ENCODE data around the gene PTDSS2. TPM values are rescaled to one million over a fixed set of nuclear protein-coding genes. Genes with fewer than 3 reads are reported as not detected.

The PTDSS2 gene
- polyA plus RNA-seq, 12 donors, result 22.7 to 52.4 (median 26.0) TPM; not detected in 1

DNA sequence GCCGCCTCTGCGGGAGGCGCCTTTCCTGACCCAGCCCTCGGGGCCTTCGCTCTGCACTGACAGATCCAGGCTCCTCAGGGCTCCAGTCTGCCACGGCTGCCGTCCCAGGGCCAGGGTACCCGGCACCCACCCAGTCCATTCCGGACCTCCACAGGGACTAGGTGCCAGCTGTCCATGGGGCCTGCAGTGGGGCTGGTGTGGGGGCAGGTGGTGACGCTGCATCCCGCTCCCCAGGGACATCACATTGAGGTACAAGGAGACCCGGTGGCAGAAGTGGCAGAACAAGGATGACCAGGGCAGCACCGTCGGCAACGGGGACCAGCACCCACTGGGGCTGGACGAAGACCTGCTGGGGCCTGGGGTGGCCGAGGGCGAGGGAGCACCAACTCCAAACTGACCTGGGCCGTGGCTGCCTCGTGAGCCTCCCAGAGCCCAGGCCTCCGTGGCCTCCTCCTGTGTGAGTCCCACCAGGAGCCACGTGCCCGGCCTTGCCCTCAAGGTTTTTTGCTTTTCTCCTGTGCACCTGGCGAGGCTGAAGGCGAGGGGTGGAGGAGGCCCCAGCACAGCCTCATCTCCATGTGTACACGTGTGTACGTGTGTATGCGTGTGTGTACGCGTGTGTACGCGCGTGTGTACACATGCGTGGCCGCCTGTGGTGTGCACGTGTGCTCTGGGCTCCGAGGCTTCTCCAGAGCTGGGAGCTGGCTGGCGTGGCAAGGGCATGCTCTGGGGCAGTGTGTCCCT, 40.3 kb downstream of the PTDSS2 start:
- DNase-seq, result no peak

DNA sequence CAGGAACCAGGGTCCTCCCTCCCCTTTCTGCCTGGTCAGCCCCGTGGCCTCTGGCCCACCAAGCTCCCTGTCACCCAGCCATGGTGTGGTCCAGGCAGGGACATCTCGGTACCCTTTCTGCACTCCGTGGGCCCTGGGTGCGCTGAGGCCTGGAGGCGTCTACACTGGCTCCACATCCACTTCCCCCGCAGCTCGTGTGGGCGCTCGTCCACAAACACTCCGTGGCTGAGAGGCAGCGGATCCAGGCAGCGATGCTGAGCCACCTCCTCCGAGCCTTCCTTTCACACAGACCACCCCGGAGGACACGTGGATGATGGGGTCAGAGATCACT, 40.8 kb downstream of the PTDSS2 start:
- DNase-seq, result no peak

DNA sequence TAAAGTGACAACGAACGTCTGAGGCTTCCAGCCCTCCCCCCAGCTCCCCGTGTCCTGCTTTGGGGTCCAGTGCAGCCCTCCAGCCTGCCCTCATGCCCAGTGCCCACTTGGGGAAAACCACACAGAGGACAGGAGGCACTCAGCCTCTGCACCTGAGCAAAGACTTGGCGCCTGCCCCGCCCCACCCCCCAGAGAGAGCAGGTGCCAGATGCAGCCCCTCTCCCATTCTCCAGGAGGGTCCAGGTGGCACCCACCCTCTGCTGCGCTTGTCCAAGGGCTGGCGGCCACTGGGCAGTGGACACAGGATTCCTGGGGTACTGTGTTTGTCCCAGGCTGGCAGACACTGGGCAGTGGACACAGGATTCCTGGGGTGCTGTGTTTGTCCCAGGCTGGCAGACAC, 41.3 kb downstream of the PTDSS2 start:
- DNase-seq, result no peak

DNA sequence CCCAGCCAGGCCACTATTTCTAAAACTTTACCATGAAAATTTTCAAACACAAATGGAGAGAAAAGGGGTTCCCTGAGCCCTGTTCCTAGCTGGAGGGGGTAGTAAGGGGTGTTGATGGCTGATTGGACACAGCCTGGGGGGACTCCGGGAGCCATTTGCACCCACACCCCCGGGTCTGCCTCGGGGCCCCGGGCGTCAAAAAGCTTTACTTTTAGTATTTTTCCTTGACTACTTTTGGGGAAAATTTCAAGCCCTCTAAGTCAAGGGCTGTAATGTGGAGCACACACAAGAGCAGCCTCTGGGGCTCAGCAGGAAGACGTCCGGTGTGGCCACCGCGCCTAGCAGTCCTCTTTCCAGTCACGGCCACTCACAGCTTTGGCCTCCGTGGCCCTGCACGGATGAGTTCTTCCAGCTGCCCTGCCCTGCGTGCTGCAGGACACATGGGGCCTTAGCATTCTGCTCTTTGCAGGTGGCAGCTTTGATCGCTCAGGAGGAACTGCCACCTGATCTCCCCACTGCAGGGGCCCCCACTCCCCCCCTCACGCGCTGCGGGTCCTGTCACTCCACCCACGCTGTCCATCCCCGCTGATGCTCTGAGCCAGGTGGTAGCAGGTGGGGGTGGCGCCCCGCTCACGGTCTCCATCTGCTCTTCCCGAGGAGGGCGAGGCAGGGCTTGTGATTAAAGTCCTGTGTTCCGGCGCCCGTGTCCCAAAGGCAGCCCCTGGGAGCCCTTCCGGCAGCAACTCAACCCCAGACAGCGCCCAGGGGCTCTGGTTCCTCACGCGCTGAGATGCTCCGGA, 42.5 kb downstream of the PTDSS2 start:
- DNase-seq, result no peak

DNA sequence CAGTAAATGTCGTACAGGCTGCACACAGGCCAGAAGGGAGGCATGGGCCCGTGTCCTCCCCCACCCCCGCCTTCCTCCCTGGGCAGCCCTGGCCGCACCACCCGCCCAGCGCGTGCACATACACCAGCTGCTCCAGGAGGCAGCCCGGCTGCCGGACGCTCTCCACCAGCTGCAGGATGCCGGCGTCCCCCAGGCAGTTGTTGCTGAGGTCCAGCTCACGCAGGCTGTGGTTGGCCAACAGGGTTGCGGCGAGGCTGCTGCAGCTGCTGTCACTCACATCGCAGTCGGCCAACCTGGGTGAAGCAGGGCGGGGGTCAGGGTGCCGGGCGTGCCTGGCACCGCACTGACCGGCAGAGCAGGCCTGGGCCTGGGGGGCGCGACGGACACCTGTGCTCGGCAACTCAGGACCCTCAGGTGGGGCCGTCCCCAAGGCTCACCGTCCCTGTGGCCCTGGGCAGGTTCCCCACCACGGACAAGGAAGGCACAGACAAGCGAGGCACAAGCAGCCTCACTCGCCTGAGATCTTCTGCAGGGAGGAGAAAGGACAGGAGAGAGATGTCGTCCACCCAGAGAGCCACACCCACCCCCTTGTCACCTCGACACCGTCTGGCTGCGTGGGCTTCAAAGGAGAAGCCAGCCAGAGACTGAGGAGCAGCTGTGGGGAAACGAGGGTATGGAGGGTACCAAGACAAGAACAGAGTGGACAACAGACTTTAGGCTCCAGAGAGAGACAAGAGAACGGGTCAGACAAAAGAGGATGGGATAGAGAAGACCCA, 44.9 kb downstream of the PTDSS2 start:
- no peak for DNase-seq

DNA sequence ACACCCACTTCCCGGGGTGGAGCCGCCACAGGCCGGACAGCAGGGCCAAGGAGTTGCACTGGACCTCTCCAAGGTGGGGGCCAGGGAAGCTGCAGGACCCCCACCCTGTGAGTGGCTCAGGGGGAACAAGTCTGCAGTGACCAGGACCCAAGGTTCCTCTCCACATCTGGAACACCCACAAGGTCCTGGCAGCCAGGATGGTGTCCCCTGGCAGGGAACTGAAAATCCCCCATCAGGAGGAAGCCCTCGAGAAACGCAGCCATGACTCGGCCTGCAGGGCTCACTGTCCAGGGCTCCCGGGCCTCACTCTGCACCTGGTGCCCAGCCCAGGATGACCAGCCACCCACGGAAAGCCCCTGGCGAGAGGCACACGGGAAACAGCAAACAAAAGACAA, 45.5 kb downstream of the PTDSS2 start:
- DNase-seq, result no peak

DNA sequence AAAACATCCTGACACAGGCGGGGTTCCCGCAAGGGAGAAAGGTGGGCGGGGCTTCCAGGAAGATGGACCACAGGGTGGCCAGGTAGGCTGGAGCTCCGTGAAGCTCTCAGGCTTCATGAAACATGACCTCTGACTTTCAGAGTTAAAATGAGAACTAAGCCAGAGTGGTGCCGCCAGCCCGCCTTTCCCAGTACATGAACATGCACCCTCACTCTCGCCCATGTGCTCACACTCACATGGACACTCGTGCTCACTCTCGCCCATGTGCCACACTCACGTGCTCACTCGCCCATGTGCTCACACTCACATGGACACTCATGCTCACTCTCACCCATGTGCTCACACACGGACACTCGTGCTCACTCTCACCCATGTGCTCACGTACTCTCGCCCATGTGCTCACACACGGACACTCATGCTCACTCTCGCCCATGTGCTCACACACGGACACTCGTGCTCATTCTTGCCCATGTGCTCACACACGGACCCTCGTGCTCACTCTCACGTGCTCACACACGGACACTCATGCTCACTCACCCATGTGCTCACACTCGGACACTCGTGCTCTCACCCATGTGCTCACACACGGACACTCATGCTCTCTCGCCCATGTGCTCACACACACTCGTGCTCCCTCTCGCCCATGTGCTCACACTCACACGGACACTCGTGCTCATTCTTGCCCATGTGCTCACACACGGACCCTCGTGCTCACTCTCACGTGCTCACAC, 46.9 kb downstream of the PTDSS2 start:
- no peak for DNase-seq

DNA sequence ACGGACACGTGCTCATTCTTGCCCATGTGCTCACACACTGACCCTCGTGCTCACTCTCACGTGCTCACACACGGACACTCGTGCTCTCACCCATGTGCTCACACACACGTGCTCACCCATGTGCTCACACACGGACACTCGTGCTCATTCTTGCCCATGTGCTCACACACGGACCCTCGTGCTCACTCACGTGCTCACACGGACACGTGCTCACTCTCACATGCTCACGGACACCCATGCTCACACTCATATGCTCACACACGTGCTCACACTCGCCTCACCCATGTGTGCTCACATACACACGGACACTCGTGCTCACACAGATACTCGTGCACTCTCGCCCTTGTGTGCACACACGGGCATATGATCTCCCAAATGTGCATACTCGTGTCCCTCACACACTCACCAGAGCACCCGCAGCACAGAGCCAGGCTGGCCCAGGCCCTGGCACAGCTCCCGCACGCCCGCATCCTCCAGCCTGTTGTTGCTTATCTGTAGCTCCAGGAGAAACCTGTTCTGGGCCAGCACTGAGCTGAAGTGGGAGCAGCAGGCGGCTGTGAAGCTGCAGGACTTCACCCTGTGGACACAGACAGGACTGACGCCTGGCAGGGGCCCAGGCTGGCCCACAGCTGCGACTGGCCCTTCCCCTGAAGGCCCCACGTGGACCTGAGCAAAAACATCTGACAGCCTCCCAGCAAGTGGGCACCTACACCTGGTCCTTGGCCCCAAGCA, 47.7 kb downstream of the PTDSS2 start:
- no peak for DNase-seq

DNA sequence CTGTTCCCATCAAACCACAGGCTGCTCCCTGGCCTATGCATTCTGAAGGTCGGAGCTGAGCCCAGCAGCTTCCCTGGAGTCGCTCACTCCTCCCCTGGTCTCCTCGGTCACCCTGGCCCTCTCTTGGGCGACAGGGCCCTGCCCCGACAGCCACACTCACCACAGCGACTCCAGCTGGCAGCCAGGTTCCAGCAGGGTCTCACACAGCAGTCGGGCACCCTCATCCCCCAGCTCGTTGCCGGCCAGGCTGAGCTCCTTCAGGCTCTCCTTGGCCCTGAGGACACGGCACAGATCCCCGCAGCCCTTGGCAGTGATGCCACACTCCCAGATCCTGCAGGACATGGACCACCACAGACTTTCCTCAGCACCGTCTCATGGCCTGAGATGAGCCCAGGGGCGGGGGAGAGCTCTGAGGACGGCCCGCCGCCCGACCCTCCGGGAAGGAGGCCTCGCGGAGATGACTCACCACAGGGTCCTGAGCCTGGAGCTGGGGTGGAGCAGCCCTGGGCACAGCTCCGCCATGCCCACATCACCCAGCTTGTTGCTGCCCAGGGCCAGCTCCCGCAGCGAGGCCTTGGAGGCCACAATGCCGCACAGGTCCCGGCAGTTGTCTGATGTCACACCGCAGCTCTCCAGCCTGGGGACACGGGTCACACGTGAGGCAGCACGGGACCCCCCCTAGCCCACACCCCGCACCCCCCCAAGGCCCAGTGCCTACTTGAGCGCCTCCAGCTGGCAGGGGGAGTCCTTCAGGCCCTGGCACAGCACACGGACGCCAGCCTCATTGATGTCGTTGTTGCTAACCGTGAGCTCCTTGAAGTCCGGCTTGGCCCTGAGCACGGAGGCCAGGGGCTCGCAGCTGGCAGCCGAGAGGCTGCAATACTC, 48.5 kb downstream of the PTDSS2 start:
- DNase-seq, result no peak

DNA sequence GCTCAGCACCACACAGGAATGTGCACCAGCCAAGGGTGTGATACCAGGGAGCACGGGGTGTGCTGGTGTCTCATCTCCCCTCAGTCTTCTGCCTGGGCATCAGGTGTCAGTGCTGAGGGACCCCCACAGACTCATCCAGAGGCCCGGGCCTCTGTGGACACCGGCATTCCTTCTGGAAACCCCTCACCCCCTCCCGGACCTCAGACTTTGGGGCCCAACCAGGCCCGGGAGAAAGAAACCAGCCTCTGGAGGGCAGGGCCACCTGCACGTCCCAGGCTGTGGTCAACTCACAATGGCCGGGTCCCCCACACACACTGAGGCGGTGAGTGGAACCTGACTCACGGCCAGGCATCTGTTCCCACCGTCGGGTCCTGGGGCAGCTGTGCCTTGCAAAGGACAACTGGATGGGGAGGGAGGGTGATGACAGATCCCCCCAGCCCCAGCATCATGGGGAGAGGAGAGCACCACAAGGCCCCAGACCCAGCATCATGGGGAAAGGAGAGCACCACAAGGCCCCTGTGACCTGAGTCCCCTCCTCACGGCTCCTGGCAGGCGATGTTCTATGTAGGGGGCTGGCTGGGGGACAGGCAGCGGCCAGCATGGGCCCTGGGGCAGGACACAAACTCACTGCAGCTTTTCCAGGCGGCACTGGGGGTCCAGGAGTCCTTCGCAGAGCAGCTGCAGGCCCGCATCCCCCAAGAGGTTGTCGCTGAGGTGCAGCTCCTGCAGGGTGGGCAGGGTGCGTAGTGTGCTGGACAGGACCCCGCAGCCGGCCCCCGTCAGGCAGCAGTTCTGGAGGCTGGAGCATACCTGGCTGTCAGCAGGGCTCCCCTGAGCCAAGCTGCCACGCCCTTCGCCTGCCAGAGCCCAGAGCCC, 49.4 kb downstream of the PTDSS2 start:
- no peak for DNase-seq

DNA sequence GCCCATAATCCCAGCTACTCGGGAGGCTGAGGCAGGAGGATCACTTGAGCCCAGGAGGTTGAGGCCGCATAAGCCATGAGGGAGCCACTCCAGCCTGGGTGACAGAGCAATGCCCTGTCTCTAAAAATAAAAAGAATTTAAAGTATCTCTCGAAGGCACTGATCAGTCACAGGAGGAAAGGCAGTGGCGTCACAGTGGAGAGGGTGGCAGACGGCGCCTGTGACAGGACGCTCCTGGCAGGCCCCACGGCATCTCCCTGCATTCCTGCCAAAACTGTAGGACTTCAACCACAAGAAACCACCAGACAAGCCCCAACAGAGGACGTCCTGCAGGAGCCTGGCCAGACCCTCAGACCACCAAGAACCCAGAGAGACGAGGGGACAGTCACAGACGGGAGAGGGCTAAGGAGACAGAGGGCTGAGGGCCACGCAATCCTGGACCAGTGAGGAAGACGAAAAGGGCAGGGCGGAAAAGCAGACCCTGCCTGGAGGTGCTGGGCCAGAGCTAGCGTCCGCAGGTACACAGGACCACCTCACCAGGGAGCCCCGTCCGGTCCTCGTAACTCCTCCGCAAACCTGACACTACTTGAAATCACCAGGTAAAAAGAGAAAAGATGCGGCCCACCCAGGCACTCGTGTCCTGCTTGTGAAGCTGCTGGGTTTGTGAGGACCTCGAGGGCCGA, 51.1 kb downstream of the PTDSS2 start:
- no peak for DNase-seq

DNA sequence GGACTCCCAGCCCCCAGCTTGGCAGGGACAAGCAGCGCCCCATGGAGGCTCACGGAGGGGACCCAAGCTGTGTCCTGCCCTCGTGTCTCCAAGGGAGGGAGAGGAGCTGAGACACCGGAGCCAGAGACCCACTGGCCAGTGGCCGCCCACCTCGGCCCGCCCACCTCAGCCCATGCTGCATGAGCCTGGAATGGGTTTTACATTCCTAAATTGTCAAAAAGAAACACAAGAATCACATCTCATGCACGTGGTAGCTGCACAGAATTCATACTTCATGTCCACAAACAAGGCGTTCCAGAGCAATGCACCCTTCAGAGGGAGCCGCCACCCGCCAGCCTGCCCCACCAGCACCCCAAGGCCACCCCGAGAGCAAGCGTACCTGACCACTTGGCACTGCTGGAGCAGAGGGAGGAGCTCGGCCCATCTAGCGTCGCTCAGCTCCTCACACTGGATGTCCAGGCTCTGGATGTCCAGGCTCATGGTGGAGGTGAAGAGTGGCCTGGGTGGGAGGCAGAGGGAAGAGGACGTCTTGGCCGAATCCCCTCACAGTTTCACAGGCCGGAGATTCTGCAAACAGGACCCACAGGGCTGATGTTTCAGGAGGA, 51.7 kb downstream of the PTDSS2 start:
- no peak for DNase-seq

DNA sequence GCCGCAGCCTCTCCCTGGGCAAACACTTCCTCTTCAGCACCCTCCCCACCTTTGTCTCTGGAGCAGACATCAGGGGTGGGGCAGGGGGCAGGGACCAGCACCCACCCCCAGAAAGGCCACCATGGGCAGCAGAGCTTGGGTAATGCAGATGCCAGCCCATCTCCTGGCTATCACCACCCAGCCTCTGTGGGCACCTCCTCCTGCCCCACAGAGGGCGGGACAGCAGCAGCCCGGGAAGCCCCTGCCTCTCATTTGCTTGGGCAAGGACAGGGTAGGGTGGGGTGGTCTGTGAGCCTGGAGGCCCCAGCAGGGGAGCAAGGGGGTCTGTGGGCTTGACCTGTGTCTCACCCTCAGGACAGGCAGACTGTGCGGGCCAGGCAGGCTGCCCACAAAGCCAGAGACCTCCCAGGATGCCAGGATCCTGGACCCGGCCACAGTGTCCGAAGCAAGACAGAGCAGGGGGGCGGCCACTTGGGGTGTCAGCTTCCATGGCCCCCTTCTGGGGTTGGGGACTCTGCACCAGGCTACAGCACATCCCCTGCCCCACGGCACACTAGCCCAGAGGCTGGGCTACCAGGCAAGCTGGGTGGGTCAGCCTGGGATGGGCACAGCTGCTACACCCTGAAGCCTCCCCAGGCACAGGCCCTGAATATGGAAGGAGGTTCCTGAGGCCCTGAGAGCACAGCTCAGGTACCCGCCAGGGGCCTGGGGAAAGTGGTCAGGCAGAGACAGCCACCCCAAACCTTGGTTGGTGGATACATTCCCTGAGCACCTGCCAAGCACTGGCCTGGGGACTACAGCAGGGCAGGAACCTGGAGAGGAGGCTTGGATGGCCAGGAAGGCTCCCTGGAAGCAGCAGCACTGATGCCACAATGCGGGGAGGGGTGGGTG, 52.5 kb downstream of the PTDSS2 start:
- DNase-seq, result no peak

DNA sequence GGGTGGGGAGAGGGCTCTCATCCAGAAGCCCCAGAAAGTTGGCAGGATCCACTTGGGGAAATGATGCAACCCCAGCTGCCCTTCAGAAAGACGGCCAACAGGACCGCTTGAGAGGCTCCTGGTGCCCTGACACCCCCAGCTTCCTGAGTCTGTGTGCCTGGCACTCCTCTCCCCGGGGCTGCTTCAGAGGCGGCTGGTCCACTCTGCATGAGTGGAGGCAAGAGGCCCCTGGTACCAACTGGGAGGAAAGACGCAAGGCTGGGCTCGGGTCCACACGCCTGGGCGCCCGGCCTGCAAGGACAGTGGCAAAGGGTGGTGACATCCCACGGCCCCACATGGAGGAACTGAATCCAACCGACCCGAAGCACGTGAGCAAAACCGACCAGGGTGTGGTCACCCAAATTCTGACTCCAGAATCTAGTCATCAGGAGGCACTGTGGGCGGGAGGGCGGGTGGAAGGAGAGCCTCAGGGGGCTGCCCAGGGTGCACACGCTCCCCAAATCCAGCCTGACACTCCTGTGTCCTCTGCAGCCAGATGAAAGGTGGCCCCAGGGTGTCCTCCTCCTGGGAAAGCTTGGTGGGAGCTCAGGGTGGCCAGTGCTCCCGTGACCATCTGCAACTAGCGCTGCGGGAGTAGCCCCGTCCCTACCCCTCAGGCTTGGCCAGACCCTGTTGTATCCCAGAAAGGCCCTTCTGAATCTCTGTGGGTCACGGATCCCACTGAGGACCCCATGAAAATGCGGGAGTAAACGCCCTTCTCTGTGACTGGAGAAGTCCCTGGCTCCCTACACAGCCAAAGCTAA, 53.3 kb downstream of the PTDSS2 start:
- no peak for DNase-seq

DNA sequence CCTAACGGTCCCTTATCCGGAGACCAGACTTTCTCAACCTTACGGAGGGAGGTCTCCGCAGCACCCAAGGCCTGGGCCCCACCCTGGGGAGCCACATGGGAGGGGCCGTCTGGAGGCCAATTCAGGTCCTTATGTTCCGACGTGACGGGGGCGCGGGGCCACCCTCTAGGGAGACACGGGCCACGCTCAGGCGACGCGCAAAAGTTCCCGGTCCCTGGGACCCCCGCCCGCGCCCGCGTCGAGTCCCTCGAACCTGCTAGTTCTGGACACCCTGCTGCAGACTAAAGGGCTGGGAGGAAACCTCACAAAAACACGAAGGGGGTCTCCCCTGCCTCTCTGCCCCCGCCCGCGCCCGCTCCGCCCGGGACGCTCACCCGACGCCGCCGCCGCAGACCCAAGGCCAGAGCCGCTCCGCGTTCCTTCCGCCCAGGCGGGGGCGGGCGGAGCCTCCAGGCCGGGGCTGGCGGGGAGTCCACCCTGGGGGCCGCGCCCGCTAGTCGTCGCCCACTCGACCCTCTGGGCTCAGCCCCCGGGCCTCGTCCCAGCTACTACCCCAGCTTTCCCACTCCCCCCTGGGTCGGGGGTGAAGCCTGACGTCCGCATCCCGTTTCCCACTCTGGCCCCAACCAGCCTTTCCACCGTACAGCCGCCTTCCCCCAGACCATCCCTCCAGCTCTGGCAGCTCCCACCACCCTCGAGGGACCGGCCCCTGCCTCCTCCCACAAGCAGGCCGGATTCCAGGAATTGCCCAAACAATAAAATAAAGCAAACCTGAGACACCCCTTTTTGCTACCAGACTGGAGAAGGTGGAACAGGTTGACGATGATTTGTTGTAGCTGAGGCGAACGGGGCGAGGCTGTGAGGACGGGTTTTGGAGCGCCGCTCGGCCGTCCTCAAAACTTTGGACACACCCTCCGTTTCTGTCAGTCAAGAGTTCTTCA, 54.2 kb downstream of the PTDSS2 start:
- DNase-seq, result peak; percentile 71

Data from muscle of arm (tissue), 12 donors.